ENCODE measurements around the gene TRAK2.

The TRAK2 gene

DNA sequence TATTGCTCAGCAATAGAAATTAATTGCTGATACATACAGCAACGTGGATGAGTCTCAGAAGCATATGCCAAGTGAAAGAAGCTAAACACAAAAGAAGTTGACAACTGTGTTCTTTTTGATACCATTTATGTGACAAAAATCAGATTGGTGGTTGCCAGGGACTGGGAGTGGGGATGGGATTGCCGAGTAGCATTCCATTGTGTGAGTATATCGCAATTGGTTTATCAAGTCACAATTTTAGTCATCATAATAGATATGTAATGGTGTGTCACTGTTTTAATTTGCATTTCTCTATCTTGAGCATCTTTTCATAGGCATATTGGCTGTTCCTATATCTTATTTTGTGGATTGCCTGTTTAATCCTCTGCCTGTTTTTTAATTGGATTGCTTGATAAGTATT lies 21.2 kb upstream of the TRAK2 start:
- TF ChIP-seq, protein P1, sequence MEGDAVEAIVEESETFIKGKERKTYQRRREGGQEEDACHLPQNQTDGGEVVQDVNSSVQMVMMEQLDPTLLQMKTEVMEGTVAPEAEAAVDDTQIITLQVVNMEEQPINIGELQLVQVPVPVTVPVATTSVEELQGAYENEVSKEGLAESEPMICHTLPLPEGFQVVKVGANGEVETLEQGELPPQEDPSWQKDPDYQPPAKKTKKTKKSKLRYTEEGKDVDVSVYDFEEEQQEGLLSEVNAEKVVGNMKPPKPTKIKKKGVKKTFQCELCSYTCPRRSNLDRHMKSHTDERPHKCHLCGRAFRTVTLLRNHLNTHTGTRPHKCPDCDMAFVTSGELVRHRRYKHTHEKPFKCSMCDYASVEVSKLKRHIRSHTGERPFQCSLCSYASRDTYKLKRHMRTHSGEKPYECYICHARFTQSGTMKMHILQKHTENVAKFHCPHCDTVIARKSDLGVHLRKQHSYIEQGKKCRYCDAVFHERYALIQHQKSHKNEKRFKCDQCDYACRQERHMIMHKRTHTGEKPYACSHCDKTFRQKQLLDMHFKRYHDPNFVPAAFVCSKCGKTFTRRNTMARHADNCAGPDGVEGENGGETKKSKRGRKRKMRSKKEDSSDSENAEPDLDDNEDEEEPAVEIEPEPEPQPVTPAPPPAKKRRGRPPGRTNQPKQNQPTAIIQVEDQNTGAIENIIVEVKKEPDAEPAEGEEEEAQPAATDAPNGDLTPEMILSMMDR (IDR thresholded peaks at IDR 0.05; ENCODE audit: low read depth, low read length): no peak
- no peak for DNase-seq (ENCODE audit: extremely low read depth, low read depth)

GRCh38 chr2:201471732-201472393 lies 20.6 kb upstream of the TRAK2 start:
- peak; percentile 65 for DNase-seq (ENCODE audit: extremely low read depth, low read depth)
- TF ChIP-seq, protein P1 (IDR thresholded peaks at IDR 0.05; ENCODE audit: low read depth, low read length): no peak

GRCh38 chr2:201470821-201471731 lies 19.8 kb upstream of the TRAK2 start:
- DNase-seq (ENCODE audit: extremely low read depth, low read depth): no peak
- TF ChIP-seq, protein P1 (IDR thresholded peaks at IDR 0.05; ENCODE audit: low read depth, low read length): no peak

DNA sequence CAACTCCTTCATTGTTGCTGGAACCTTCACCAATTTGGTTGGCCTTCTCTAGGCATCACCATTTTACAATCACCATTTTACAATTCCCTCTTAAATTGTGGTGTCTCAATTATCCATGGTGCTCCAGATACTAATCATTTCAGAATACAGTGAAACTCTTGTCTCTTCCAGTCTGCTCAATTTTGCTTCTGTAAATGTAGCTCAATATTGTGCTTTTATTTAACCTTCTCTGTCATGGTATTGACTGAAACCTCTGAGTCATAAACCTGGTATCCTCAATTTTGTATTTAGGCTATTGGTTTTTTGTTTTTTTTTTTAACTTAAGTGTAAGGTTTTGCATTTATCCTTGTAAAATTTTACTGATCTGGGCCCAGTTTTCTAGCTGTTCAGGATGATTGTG lies 16.4 kb upstream of the TRAK2 start:
- TF ChIP-seq, protein P1 (IDR thresholded peaks at IDR 0.05; ENCODE audit: low read depth, low read length): no peak
- no peak for DNase-seq (ENCODE audit: extremely low read depth, low read depth)

- TF ChIP-seq, protein P1 (IDR thresholded peaks at IDR 0.05; ENCODE audit: low read depth, low read length): no peak
- DNase-seq (ENCODE audit: extremely low read depth, low read depth): peak; percentile 46
These were observed 14.9 kb upstream of the TRAK2 start for GRCh38 chr2:201466050-201466675.

GRCh38 chr2:201465524-201465971 lies 14.3 kb upstream of the TRAK2 start:
- TF ChIP-seq, protein P1 (IDR thresholded peaks at IDR 0.05; ENCODE audit: low read depth, low read length): no peak
- no peak for DNase-seq (ENCODE audit: extremely low read depth, low read depth)

Data from AG09319 (cell line).